H9 (cell line): ENCODE results near the gene ALOX5AP. TPM values are rescaled to one million over a fixed set of nuclear protein-coding genes. Genes with fewer than 3 reads are reported as not detected.

Source experiments
- DNase-seq: peaks from one replicate; pipeline ENCODE4 v3.0.0-alpha.2; 2017
- H2AFZ ChIP-seq: one replicate; pipeline ENCODE4 v1.6.1; 2013; ENCODE audit warnings: mild to moderate bottlenecking, low read length, control low read depth, moderate library complexity
- H2AK5ac ChIP-seq: 2 replicates; pipeline ENCODE4 v1.6.1; 2013; ENCODE audit warnings: low read length, control low read depth, mixed read lengths; ENCODE audit not compliant: insufficient read length
- H2BK120ac ChIP-seq: one replicate; pipeline ENCODE4 v1.6.1; 2013; ENCODE audit warnings: low read depth, mild to moderate bottlenecking, low read length, control low read depth, inconsistent platforms; ENCODE audit not compliant: poor library complexity, severe bottlenecking
- H2BK12ac ChIP-seq: 2 replicates; pipeline ENCODE4 v1.6.1; 2013; ENCODE audit warnings: low read length, control low read depth, mixed read lengths, low read depth; ENCODE audit not compliant: insufficient read length
- H2BK15ac ChIP-seq: 2 replicates; pipeline ENCODE4 v1.6.1; 2013; ENCODE audit warnings: low read depth, low read length, control low read depth
- H2BK20ac ChIP-seq: one replicate; pipeline ENCODE4 v1.6.1; 2013; ENCODE audit warnings: low read depth, mild to moderate bottlenecking, low read length, control low read depth, inconsistent platforms; ENCODE audit not compliant: poor library complexity, severe bottlenecking
- H2BK5ac ChIP-seq: 2 replicates; pipeline ENCODE4 v1.6.1; 2013; ENCODE audit warnings: low read length, control low read depth, mixed read lengths; ENCODE audit not compliant: insufficient read length
- H3K14ac ChIP-seq: 2 replicates; pipeline ENCODE4 v1.6.1; 2013; ENCODE audit warnings: low read length, control low read depth; ENCODE audit not compliant: insufficient read depth
- H3K18ac ChIP-seq: 2 replicates; pipeline ENCODE4 v1.6.1; 2013; ENCODE audit warnings: low read depth, mild to moderate bottlenecking, mixed read lengths, low read length, control low read depth; ENCODE audit not compliant: insufficient read length
- H3K23ac ChIP-seq: 2 replicates; pipeline ENCODE4 v1.6.1; 2013; ENCODE audit warnings: low read length, control low read depth, mixed read lengths, low read depth; ENCODE audit not compliant: insufficient read length
- H3K23me2 ChIP-seq: 2 replicates; pipeline ENCODE4 v1.6.1; 2013; ENCODE audit warnings: low read depth, mild to moderate bottlenecking, mixed read lengths, low read length, control low read depth; ENCODE audit not compliant: insufficient read length, poor library complexity, severe bottlenecking
- H3K27ac ChIP-seq: 2 replicates; pipeline ENCODE4 v1.5.1; 2013; ENCODE audit warnings: low read length, control low read depth, mixed read lengths, low read depth; ENCODE audit not compliant: insufficient read length
- H3K27me3 ChIP-seq: 2 replicates; pipeline ENCODE4 v1.6.1; 2013; ENCODE audit warnings: low read length, control low read depth, inconsistent platforms; ENCODE audit not compliant: insufficient read depth
- H3K4ac ChIP-seq: 2 replicates; pipeline ENCODE4 v1.6.1; 2013; ENCODE audit warnings: low read depth, mild to moderate bottlenecking, control low read depth, inconsistent platforms, low read length, moderate library complexity
- H3K4me1 ChIP-seq: 2 replicates; pipeline ENCODE4 v1.6.1; 2013; ENCODE audit warnings: low read length, control low read depth, inconsistent platforms; ENCODE audit not compliant: insufficient read depth
- H3K4me2 ChIP-seq: 2 replicates; pipeline ENCODE4 v1.6.1; 2013; ENCODE audit warnings: low read length, control low read depth, mixed read lengths; ENCODE audit not compliant: insufficient read length, insufficient read depth
- H3K56ac ChIP-seq: 2 replicates; pipeline ENCODE4 v1.6.1; 2013; ENCODE audit warnings: low read depth, mild to moderate bottlenecking, mixed read lengths, low read length, control low read depth; ENCODE audit not compliant: insufficient read length
- H3K79me1 ChIP-seq: 2 replicates; pipeline ENCODE4 v1.6.1; 2013; ENCODE audit warnings: low read depth, mild to moderate bottlenecking, moderate library complexity, low read length, control low read depth, inconsistent platforms; ENCODE audit not compliant: insufficient read depth, poor library complexity, severe bottlenecking
- H3K79me2 ChIP-seq: 2 replicates; pipeline ENCODE4 v1.6.1; 2013; ENCODE audit warnings: low read length, control low read depth, inconsistent platforms; ENCODE audit not compliant: insufficient read depth
- H3K9ac ChIP-seq: 2 replicates; pipeline ENCODE4 v1.6.1; 2013; ENCODE audit warnings: low read length, control low read depth, mixed read lengths; ENCODE audit not compliant: insufficient read length; ENCODE audit errors: extremely low read depth
- H3K9me3 ChIP-seq: one replicate; pipeline ENCODE4 v1.6.1; 2013; ENCODE audit warnings: low read depth, low read length, inconsistent platforms; ENCODE audit not compliant: control insufficient read depth
- H3T11ph ChIP-seq: one replicate; pipeline ENCODE4 v1.6.1; 2013; ENCODE audit warnings: mild to moderate bottlenecking, low read length, control low read depth, inconsistent platforms
- H4K20me1 ChIP-seq: one replicate; pipeline ENCODE4 v1.6.1; 2013; ENCODE audit not compliant: control insufficient read depth, insufficient read length, insufficient read depth
- H4K5ac ChIP-seq: 2 replicates; pipeline ENCODE4 v1.6.1; 2013; ENCODE audit warnings: low read depth, mild to moderate bottlenecking, mixed read lengths, low read length, control low read depth; ENCODE audit not compliant: insufficient read length
- H4K8ac ChIP-seq: replicated peaks from 2 replicates; pipeline ENCODE4 v1.6.1; 2013; ENCODE audit warnings: low read length, control low read depth, mixed read lengths, low read depth; ENCODE audit not compliant: insufficient read length
- H4K91ac ChIP-seq: 2 replicates; pipeline ENCODE4 v1.6.1; 2013; ENCODE audit warnings: low read depth, mild to moderate bottlenecking, moderate library complexity, mixed read lengths, low read length, control low read depth; ENCODE audit not compliant: insufficient read length
- H3K27ac Mint-ChIP-seq, 3 experiments: 2 replicates in 2 of 3; 3 replicates in 1 of 3; pipeline ENCODE4 v1.8.0; 2020 to 2021; ENCODE audit warnings: mixed read lengths in 3 of 3, mild to moderate bottlenecking in 1 of 3, moderate library complexity in 1 of 3
- H3K27me3 Mint-ChIP-seq: 2 replicates; pipeline ENCODE4 v1.8.0; 2021; ENCODE audit warnings: low read depth, mild to moderate bottlenecking, moderate library complexity, mixed read lengths
- H3K36me3 Mint-ChIP-seq, 3 experiments: 2 replicates in 2 of 3; 3 replicates in 1 of 3; pipeline ENCODE4 v1.8.0; 2020 to 2021; ENCODE audit warnings: low read depth in 3 of 3, mixed read lengths in 3 of 3; ENCODE audit not compliant: insufficient read depth in 1 of 3
- H3K4me1 Mint-ChIP-seq, 2 experiments: 2 replicates each; pipeline ENCODE4 v1.8.0; 2020; ENCODE audit warnings: mixed read lengths in 2 of 2
- H3K4me3 Mint-ChIP-seq, 2 experiments: 2 replicates in 1 of 2; 3 replicates in 1 of 2; pipeline ENCODE4 v1.8.0; 2020 to 2021; ENCODE audit warnings: mild to moderate bottlenecking in 2 of 2, mixed read lengths in 2 of 2, moderate library complexity in 1 of 2
- H3K9me3 Mint-ChIP-seq, 2 experiments: 2 replicates in 1 of 2; 3 replicates in 1 of 2; pipeline ENCODE4 v1.8.0; 2020; ENCODE audit warnings: mild to moderate bottlenecking in 2 of 2, mixed read lengths in 2 of 2, moderate library complexity in 1 of 2
- CTCF ChIP-seq: fragments of 200-600 bp; sonication (generic); conservative IDR thresholded peaks from 3 replicates; pipeline ENCODE4 v1.8.0; 2021; ENCODE audit warnings: antibody characterized with exemption, mild to moderate bottlenecking
- WGBS: extraction: QIAGEN DNeasy Blood & Tissue Kit; methylation state at CpG from one replicate; pipeline ENCODE4 v1.1.7; 2013; ENCODE audit warnings: missing lambda C conversion rate, low lambda C conversion rate, mixed read lengths; ENCODE audit not compliant: insufficient read length; ENCODE audit errors: extremely low coverage; 5-methylcytosine and 5-hydroxymethylcytosine counted together
- total RNA-seq: library from RNA; stranded (reverse); gene quantifications from 2 replicates; pipeline ENCODE4 v1.2.1, GENCODE V29; 2021

Gene ALOX5AP
- total RNA-seq, 1 experiment from 2014 or later, result not detected

DNA sequence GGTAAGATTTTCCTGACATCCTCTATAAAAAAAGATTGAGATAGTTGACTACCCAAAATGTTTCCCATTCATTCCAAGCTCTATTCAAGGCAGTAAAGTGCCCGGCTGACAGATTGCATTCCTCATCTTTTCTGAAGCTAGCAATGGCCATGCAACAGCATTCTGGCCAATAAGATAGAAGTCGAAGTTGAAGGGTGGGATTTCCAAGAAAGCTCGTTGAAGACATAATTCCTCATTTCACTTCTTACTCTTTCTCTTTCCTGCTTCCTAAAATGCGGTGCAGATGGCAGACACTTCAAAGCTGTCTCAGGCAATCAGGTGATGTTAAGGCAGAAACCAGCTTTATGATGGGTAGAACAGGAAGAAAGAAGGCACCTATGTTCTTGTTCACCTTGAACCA lies 13.4 kb upstream of the ALOX5AP start:
- no peak overlapping the region for H2AK5ac ChIP-seq
- H3K18ac ChIP-seq, result no peak overlapping the region
- H3K23ac ChIP-seq, result no peak overlapping the region
- no peak overlapping the region for H4K8ac ChIP-seq
- no peak overlapping the region for H3K27ac ChIP-seq
- H2BK12ac ChIP-seq, result no peak overlapping the region
- H2BK120ac ChIP-seq, result no peak overlapping the region
- no peak overlapping the region for H3K4ac ChIP-seq
- H3K36me3 Mint-ChIP-seq, result no peaks in the 10 kb centered on the region
- H3K79me1 ChIP-seq, result no peaks in the 10 kb centered on the region
- no peak overlapping the region for H4K91ac ChIP-seq
- H3K79me2 ChIP-seq, result no peaks in the 10 kb centered on the region
- H2BK15ac ChIP-seq, result no peak overlapping the region
- H3K4me2 ChIP-seq, result no peak overlapping the region
- no peak overlapping the region for H3K4me3 Mint-ChIP-seq
- no peak for DNase-seq
- H4K20me1 ChIP-seq, result no peaks in the 10 kb centered on the region
- no peaks in the 10 kb centered on the region for H3K27me3 Mint-ChIP-seq
- no peak overlapping the region for H3K14ac ChIP-seq
- H3K4me1 Mint-ChIP-seq, result no peaks in the 10 kb centered on the region
- H2AFZ ChIP-seq, result no peak overlapping the region
- no peak for TF ChIP-seq CTCF
- no peaks in the 10 kb centered on the region for H3K9me3 ChIP-seq
- H2BK20ac ChIP-seq, result no peak overlapping the region
- H3K27me3 ChIP-seq, result no peaks in the 10 kb centered on the region
- H3K9me3 Mint-ChIP-seq, result no peaks in the 10 kb centered on the region
- no peak overlapping the region for H3K56ac ChIP-seq
- H2BK5ac ChIP-seq, result no peak overlapping the region
- H3T11ph ChIP-seq, result no peak overlapping the region
- no peak overlapping the region for H3K9ac ChIP-seq
- H4K5ac ChIP-seq, result no peak overlapping the region
- WGBS, result no CpG with 5 or more reads among the region's 4 CpGs
- no peaks in the 10 kb centered on the region for H3K23me2 ChIP-seq
- no peaks in the 10 kb centered on the region for H3K4me1 ChIP-seq
- H3K27ac Mint-ChIP-seq, result no peak overlapping the region
